Thyroid gland (tissue), 4 donors: ENCODE results near the gene CEACAM6. TPM values are rescaled to one million over a fixed set of nuclear protein-coding genes. Genes with fewer than 3 reads are reported as not detected.

Source experiments
- DNase-seq, 2 donors: peaks; one replicate each; pipeline ENCODE4 v3.0.0-alpha.2; 2019
- H3K27ac ChIP-seq, 3 donors: fragments of 200-600 bp; sonication (generic); 1 replicate in 2 of 3; 2 replicates in 1 of 3; pipeline ENCODE4 v1.5.1; 2016 to 2019; ENCODE audit warnings: mild to moderate bottlenecking in 1 of 3, moderate library complexity in 1 of 3
- H3K27me3 ChIP-seq: fragments of 200-600 bp; sonication (generic); one replicate; pipeline ENCODE4 v1.5.1; 2019
- H3K36me3 ChIP-seq, 2 donors: fragments of 200-600 bp; sonication (generic); one replicate each; pipeline ENCODE4 v1.5.1; 2016 to 2019
- H3K4me1 ChIP-seq, 2 donors: fragments of 200-600 bp; sonication (generic); one replicate each; pipeline ENCODE4 v1.5.1; 2017 to 2019
- H3K4me3 ChIP-seq, 3 donors: fragments of 200-600 bp; sonication (generic); replicated peaks in 1 of 3; 1 replicate in 2 of 3; 2 replicates in 1 of 3; pipeline ENCODE4 v1.5.1; 2016; ENCODE audit warnings: mild to moderate bottlenecking in 1 of 3
- H3K9me3 ChIP-seq: fragments of 200-600 bp; sonication (generic); one replicate; pipeline ENCODE4 v1.5.1; 2017
- CTCF ChIP-seq, 6 experiments: fragments of 200-600 bp in 3 of 6; fragments of 450-650 bp in 3 of 6; sonication (generic) in 3 of 6; IDR thresholded peaks; one replicate each; pipeline ENCODE4 v1.5.1; 2016 to 2019; ENCODE audit warnings: antibody characterized with exemption in 6 of 6, mild to moderate bottlenecking in 2 of 6, inconsistent platforms in 1 of 6, moderate library complexity in 1 of 6
- POLR2A ChIP-seq, 2 donors: fragments of 450-650 bp; IDR thresholded peaks; one replicate each; pipeline ENCODE4 v1.6.1; 2017; ENCODE audit warnings: antibody characterized with exemption in 2 of 2, mild to moderate bottlenecking in 2 of 2, moderate library complexity in 1 of 2
- WGBS, 2 donors: methylation state at CpG; one replicate each; pipeline ENCODE4 v1.1.5; 2017; 5-methylcytosine and 5-hydroxymethylcytosine counted together
- intact Hi-C: fragments of 100-400 bp; cut with DNase I; formaldehyde crosslinking; loops from one replicate; pipeline ENCODE4 v1.15.1; 2023
- total RNA-seq, 4 donors: library from RNA; depleted of rRNA; stranded (reverse); fragments of >200 nt; gene quantifications; one replicate each; pipeline ENCODE4 v1.2.3, GENCODE V29; 2016

CEACAM6 gene
- total RNA-seq, 4 donors from 2014 or later = 0.11 to 0.13 TPM; not detected in 2

GRCh38 chr19:41726493-41726892 lies 28.8 kb upstream of the CEACAM6 start:
- WGBS, 2 donors = 17 to 27% methylated on average over 5 of the region's 5 CpGs
- intact Hi-C loops = no loop called here
- DNase-seq = no peak
- Histone ChIP-seq H3K4me3 (no peak overlapping the region), H3K9me3 (no peaks in the 10 kb centered on the region), H3K27me3 (no peaks in the 10 kb centered on the region), H3K4me1 (no peaks in the 10 kb centered on the region), H3K36me3 (no peaks in the 10 kb centered on the region), H3K27ac (no peak overlapping the region)
- TF ChIP-seq CTCF (IDR thresholded peaks at IDR 0.05) (no peak), POLR2A (IDR thresholded peaks at IDR 0.05) (no peak)

DNA sequence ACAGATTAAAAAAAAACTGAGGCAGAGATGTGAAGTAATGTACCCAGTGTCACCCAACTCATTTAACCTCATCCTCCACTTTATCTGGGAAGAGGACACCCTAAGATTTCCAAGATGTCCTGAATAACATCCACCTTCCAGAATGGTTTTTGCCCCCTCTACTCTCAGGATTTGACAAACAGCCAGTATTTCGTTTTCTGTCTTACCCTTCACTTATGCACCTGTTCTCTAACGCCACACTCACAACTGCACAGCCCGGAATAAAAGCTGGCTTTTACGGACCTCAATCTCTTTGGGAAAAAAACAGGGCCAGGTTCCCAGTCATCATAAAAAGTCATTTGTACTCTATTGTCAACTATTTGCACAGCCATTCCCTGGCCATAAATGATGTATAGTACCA lies 21.2 kb upstream of the CEACAM6 start:
- intact Hi-C loops = no loop called here
- TF ChIP-seq POLR2A (IDR thresholded peaks at IDR 0.05) (no peak), CTCF (IDR thresholded peaks at IDR 0.05) (no peak)
- 79 to 81% methylated on average over 4 of the region's 4 CpGs for WGBS, 2 donors
- DNase-seq = no peak
- no peaks in the 10 kb centered on the region for H3K36me3 ChIP-seq
- H3K27ac ChIP-seq = no peak overlapping the region
- no peak overlapping the region for H3K4me3 ChIP-seq
- H3K9me3 ChIP-seq = no peaks in the 10 kb centered on the region
- H3K27me3 ChIP-seq = no peaks in the 10 kb centered on the region
- no peaks in the 10 kb centered on the region for H3K4me1 ChIP-seq

- TF ChIP-seq POLR2A (IDR thresholded peaks at IDR 0.05) (no peak), CTCF (IDR thresholded peaks at IDR 0.05) (no peak)
- no peak for DNase-seq
- WGBS, 2 donors = 62 to 68% methylated on average over 3 of the region's 3 CpGs
- no peaks in the 10 kb centered on the region for H3K27me3 ChIP-seq
- intact Hi-C loops = no loop called here
- no peaks in the 10 kb centered on the region for H3K36me3 ChIP-seq
- no peaks in the 10 kb centered on the region for H3K4me1 ChIP-seq
- H3K4me3 ChIP-seq = no peak overlapping the region
- H3K9me3 ChIP-seq = no peaks in the 10 kb centered on the region
- H3K27ac ChIP-seq = no peak overlapping the region
Observed at GRCh38 chr19:41734585-41734984, 20.7 kb upstream of the CEACAM6 start.

DNA sequence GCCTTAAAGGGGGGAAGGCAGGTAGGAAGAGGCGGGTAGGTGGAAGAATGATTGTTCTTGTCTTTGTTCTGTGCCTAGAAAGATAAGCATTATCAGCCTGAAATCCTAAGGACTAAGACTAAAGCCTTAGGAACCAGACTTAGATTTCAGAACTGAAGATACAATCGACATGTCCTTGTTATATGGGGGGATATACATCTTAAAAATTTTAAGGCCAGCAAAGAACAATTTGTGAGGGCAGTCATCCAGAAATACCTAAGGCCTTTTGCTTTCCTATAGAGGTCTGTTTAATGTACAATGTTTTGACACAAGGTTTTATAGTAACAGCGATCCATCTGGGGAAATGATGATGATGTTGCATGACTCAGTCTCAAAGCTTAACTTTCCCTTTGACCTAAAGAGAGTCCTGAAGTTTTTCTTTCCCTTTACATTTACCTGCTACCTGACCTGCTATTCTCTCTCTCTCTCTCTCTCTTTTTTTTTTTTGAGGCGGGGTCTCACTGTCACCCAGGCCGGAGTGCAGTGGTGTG lies 20.2 kb upstream of the CEACAM6 start:
- H3K27ac ChIP-seq = no peak overlapping the region
- no peak overlapping the region for H3K4me3 ChIP-seq
- no peak for DNase-seq
- no peaks in the 10 kb centered on the region for H3K9me3 ChIP-seq
- TF ChIP-seq POLR2A (IDR thresholded peaks at IDR 0.05) = no peak
- no peak for TF ChIP-seq CTCF (IDR thresholded peaks at IDR 0.05)
- no peaks in the 10 kb centered on the region for H3K27me3 ChIP-seq
- intact Hi-C loops = no loop called here
- 69 to 73% methylated on average over 5 of the region's 5 CpGs for WGBS, 2 donors
- H3K36me3 ChIP-seq = no peaks in the 10 kb centered on the region
- no peaks in the 10 kb centered on the region for H3K4me1 ChIP-seq

DNA sequence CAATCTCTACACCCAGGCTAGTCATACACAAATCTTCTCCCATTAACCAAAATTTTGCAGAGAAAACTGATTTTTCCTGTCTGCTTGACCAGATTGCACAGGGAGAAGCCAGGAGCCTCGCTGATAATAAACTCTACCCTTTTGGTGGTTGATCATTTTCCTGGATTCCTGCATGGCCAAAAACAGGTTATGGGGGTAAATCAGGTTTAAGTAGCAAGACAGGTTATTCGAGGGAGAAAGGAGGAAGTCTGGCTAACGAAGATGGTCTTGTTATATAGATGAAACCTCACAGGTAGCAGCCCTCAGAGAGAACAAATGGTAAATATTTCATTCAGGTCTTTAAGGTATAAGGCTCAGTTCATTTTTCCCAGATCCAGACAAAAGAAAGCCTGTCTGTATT lies 16.0 kb upstream of the CEACAM6 start:
- no peak for DNase-seq
- no peaks in the 10 kb centered on the region for H3K27me3 ChIP-seq
- TF ChIP-seq POLR2A (IDR thresholded peaks at IDR 0.05) (no peak), CTCF (IDR thresholded peaks at IDR 0.05) (no peak)
- H3K9me3 ChIP-seq = no peaks in the 10 kb centered on the region
- no peak overlapping the region for H3K4me3 ChIP-seq
- no peaks in the 10 kb centered on the region for H3K4me1 ChIP-seq
- WGBS, 2 donors = 63 to 67% methylated on average over 3 of the region's 3 CpGs
- no peak overlapping the region for H3K27ac ChIP-seq
- intact Hi-C loops = no loop called here
- no peaks in the 10 kb centered on the region for H3K36me3 ChIP-seq
